GM12874 (cell line): ENCODE measurements around the gene ABCA3.

Experiments used
- CTCF ChIP-seq: IDR thresholded peaks from 2 replicates; pipeline ENCODE4 v1.5.1; 2011; ENCODE audit warnings: low read depth, mild to moderate bottlenecking, control low read depth, low read length, moderate library complexity; ENCODE audit not compliant: insufficient read depth

The ABCA3 gene

GRCh38 chr16:2364638-2365210 is 24.2 kb upstream of the ABCA3 start:
- TF ChIP-seq CTCF, result no peak

- TF ChIP-seq CTCF, result no peak
Measured at GRCh38 chr16:2362218-2362617, 21.7 kb upstream of the ABCA3 start.

- no peak for TF ChIP-seq CTCF
Measured at GRCh38 chr16:2361129-2361528, 20.6 kb upstream of the ABCA3 start.

- TF ChIP-seq CTCF, result no peak
Measured at GRCh38 chr16:2359919-2360318, 19.4 kb upstream of the ABCA3 start.

GRCh38 chr16:2358811-2359210 is 18.3 kb upstream of the ABCA3 start:
- no peak for TF ChIP-seq CTCF

GRCh38 chr16:2357331-2357730 is 16.8 kb upstream of the ABCA3 start:
- no peak for TF ChIP-seq CTCF

GRCh38 chr16:2350500-2350899 is 10.0 kb upstream of the ABCA3 start:
- TF ChIP-seq CTCF, result no peak
